Stimulated activated naive CD8-positive, alpha-beta T cell treated with anti-CD3 and anti-CD28 coated beads, Interleukin-15, Interleukin-2, amounts not matched to agents 100 U/mL and 50 U/mL, for 24 hours (primary cell): ENCODE results near the gene ZNF629.

Source experiments
- ATAC-seq: fragments of 150-1000 bp; cut with Tn5 transposase; one replicate; pipeline ENCODE4 v1.10.0; 2021
- DNase-seq: peaks from one replicate; pipeline ENCODE4 v3.0.0; 2021

The ZNF629 gene

GRCh38 chr16:30786115-30786935, 680 bp downstream of the ZNF629 start:
- DNase-seq = peak; percentile 32
- peak; percentile 50 for ATAC-seq

DNA sequence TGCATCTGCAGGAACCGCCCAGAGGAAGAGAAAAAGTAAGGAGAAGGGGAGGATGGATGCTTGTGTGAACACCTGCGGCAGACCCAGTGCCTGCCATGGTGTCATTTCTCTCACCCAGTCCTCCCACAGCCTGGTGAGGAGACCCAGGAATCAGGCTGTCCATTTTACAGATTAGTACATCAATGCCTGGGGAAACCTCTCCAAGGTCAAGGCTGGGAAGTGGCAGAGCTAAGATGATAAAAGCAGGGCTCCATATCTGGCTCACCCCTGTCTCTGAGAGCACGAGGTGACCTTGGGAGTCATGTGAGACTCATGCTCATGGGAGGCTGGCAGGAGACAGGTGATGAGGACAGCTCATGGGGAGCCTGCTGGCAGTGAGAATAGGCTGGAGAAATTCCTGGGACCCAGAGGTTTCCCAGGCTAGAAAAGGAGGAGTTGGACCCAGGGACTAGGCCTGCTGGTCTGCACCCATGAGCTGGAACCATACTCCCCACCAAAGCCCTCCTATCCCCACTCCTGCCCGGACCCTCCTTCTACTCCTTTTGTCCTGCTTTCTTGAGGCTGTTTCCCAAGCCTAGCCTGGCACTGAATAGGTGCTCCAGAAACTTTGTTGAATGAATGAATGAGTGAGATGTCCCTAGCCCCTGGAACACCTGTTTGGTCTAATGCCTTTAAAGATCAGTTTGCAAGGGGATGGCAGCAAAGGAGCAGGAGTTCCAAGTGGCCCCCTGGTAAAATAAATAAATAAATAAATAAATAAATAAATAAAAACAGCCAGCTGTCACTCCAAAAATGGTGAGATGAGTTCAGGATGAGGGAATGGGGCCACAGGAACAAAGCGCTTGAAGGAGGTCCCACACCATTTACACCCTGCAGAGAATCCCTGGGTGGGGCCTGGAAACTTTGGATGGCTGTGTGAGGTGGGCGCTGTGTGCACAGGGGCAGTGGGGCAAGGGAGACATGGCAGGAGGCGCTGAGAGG, 1.6 kb downstream of the ZNF629 start:
- ATAC-seq (no peak), DNase-seq (no peak)

DNA sequence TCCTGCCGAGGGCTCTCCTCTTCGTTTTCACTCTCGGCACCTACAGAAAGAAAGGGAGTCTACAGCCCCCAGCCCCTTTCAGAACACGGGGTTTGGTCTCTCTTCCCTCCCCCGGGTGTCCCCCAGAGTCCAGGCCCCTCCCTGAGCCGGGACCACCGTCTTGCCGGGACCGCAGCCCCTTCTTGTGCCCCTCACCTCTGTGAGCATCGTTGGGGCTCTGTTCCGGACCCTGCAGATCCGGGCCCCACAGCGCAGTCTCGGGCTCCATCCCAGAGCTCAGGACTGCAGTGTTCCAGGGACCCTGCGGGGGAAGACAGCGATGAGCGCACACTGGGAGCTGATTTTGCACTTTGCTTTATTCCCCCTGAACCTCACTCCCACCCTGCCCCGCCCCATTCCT, 2.8 kb downstream of the ZNF629 start:
- DNase-seq (no peak), ATAC-seq (no peak)

- DNase-seq = no peak
- no peak for ATAC-seq
These were observed 3.5 kb downstream of the ZNF629 start for GRCh38 chr16:30783280-30784109.

DNA sequence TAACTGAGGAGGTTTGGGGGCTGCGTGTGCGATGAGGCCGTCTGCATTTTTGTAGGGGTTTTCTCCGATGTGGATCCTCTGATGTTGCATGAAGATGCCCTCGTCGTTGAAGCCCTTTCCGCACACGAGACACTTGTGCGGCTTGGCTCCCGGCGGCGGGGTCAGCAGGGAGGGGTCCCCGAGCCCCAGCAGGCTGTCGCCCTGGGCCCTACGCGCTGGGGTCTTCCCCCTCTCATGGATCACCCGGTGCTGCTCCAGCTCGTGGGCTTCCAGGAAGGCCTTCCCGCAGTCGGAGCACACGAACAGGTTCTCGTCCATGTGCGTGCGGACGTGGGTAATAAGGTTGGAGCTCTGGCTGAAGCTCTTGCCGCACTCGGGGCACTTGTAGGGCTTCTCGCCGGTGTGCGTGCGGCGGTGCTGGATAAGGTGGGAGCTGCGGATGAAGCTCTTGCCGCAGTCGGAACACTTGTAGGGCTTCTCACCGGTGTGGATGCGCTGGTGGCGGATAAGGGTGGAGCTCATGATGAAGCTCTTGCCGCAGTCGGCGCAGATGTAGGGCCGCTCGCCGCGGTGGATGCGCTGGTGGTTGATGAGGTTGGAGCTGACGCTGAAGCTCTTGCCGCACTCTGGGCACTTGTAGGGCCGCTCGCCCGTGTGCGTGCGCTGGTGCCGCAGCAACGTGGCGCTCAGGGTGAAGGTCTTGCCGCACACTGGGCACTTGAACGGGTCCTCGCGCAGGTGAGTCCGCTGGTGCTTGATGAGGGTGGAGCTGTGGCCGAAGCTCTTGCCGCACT, 4.3 kb downstream of the ZNF629 start:
- ATAC-seq (no peak), DNase-seq (no peak)

- ATAC-seq = no peak
- no peak for DNase-seq
These were observed 6.5 kb downstream of the ZNF629 start for GRCh38 chr16:30780549-30780948.

GRCh38 chr16:30780021-30780420, 7.0 kb downstream of the ZNF629 start:
- ATAC-seq (no peak), DNase-seq (no peak)

- ATAC-seq = no peak
- DNase-seq = no peak
These were observed 7.4 kb downstream of the ZNF629 start for GRCh38 chr16:30779596-30779995.

GRCh38 chr16:30778549-30779244, 8.3 kb downstream of the ZNF629 start:
- no peak for ATAC-seq
- DNase-seq = no peak

DNA sequence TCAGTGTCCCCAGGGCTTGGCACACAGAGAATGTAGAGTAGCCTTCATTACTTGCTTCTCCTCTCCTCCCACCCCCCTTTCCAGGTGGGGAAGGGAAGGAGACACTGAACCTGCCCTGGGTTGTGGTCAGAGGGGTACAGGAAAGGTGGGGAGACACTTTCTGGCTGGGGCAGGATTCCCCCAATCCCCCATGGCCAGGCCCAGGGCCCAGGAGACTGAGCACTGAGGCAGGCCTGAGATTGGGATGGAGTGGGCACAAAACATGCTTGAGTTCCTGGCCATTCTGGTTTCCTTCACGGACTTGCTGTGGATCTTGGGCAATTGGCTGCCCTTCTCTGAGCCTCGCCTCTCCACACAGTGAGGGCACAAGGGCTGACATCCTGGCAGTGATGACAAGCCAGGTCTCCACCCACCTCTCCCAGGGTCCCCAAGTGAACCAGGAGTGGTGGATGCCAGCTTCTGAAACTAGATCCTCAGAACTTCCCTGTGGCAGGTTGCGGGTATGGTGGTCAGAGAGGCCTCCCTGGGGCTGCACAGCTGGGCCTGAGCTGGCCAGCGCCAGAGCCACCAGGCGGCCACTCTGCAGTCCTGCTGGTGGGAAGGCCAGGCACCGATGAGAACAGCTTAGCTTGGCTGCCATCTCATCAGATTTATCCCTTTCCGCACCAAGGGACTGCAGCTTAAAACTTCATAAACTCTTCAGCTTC, 9.3 kb downstream of the ZNF629 start:
- no peak for DNase-seq
- no peak for ATAC-seq

GRCh38 chr16:30775392-30776188, 11.4 kb downstream of the ZNF629 start:
- ATAC-seq = peak; percentile 80

DNA sequence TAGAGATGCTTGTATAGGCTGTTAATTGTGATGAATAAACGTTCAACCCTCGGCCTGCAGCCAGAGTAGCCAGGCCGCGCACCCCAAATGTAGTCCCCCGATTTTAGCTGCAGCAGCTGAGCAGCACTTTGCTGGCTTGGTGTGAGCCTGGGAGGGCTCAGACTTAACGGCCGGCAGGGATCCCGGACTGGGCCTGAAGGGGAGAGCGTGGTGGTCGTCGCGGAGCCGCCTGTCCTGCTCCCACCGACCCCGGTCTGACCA, 11.9 kb downstream of the ZNF629 start:
- no peak for ATAC-seq

More at GRCh38 chr16:30775392-30776188, 11.4 kb downstream of the ZNF629 start:
- DNase-seq = peak; percentile 76

GRCh38 chr16:30774367-30775130, 12.5 kb downstream of the ZNF629 start:
- DNase-seq (no peak), ATAC-seq (peak; percentile 2)

More for the DNA sequence above, 11.9 kb downstream of the ZNF629 start:
- DNase-seq = no peak

DNA sequence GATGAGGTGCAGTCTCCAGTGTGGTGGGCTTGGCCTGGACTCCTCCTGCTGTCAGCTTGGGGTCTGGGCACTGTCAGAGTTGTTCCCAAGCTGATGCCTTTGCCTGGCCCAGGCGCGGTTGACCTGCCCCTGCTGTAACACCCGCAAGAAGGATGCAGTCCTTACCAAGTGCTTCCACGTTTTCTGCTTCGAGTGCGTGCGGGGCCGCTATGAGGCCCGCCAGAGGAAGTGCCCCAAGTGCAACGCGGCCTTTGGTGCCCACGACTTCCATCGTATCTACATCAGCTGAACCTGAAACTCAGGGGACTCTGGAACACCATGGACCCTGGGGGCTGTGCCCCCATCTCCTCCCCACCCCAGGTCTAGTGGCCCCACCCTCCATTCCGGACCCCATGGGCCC, 13.2 kb downstream of the ZNF629 start:
- no peak for DNase-seq
- no peak for ATAC-seq

- ATAC-seq = no peak
- no peak for DNase-seq
These were observed 15.3 kb downstream of the ZNF629 start for GRCh38 chr16:30771726-30772125.

DNA sequence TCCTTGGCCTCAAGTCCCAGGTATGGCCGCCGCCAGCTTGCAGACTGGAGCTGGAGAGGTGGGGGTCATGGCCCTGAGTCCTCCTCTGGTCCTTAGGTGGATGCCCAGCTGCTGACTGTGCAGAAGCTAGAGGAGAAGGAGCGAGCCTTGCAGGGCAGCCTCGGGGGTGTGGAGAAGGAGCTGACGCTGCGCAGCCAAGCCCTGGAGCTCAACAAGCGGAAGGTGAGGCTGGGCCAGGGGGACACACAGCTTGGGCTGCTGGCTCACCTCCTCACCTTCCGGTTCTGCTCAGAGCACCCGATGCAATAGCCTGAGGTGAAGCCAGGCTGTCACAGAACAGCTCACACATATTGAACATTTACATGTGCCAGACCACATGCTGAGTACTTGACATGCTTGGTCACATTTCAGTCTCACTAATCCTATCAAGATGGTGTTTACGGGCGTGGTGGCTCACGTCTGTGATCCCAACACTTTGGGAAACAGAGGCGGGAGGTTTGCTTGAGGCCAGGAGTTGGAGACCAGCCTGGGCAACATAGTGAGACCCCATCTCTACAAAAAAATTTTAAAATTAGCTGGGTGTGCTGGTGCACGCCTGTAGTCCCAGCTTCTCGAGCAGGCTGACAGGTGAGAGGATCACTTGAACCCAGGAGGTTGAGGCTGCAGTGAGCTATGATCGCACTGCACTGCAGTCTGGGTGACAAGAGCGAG, 17.5 kb downstream of the ZNF629 start:
- ATAC-seq (no peak), DNase-seq (no peak)

- DNase-seq (no peak), ATAC-seq (no peak)
These were observed 18.3 kb downstream of the ZNF629 start for GRCh38 chr16:30768583-30769181.
